Neuron (in vitro differentiated cells): ENCODE measurements around the gene TBRG4.

Source experiments
- H2AFZ ChIP-seq: one replicate; pipeline ENCODE4 v1.6.1; 2013; ENCODE audit warnings: low read depth, mild to moderate bottlenecking, inconsistent platforms, low read length, moderate library complexity
- H3K27me3 ChIP-seq: one replicate; pipeline ENCODE4 v1.6.1; 2013; ENCODE audit warnings: low read length; ENCODE audit not compliant: insufficient read depth
- H3K36me3 ChIP-seq: one replicate; pipeline ENCODE4 v1.6.1; 2013; ENCODE audit warnings: low read length; ENCODE audit not compliant: insufficient read depth
- H3K4me1 ChIP-seq: one replicate; pipeline ENCODE4 v1.6.1; 2013; ENCODE audit warnings: low read length; ENCODE audit not compliant: insufficient read depth
- H3K4me3 ChIP-seq: 2 replicates; pipeline ENCODE4 v1.5.1; 2013; ENCODE audit warnings: mild to moderate bottlenecking, low read length, moderate library complexity
- H3K9me3 ChIP-seq: one replicate; pipeline ENCODE4 v1.6.1; 2013; ENCODE audit warnings: low read length

TBRG4 gene

GRCh38 chr7:45078125-45078681 lies 33.3 kb downstream of the TBRG4 start:
- Histone ChIP-seq H3K9me3 (no peaks in the 10 kb centered on the region), H2AFZ (no peak overlapping the region), H3K27me3 (no peaks in the 10 kb centered on the region), H3K36me3 (peaks cover 47% of the 10 kb centered on the region), H3K4me3 (no peak overlapping the region), H3K4me1 (no peaks in the 10 kb centered on the region)

GRCh38 chr7:45077579-45077978 lies 33.9 kb downstream of the TBRG4 start:
- Histone ChIP-seq H3K4me3 (no peak overlapping the region), H3K27me3 (no peaks in the 10 kb centered on the region), H2AFZ (no peak overlapping the region), H3K36me3 (peaks cover 49% of the 10 kb centered on the region), H3K9me3 (no peaks in the 10 kb centered on the region), H3K4me1 (no peaks in the 10 kb centered on the region)

DNA sequence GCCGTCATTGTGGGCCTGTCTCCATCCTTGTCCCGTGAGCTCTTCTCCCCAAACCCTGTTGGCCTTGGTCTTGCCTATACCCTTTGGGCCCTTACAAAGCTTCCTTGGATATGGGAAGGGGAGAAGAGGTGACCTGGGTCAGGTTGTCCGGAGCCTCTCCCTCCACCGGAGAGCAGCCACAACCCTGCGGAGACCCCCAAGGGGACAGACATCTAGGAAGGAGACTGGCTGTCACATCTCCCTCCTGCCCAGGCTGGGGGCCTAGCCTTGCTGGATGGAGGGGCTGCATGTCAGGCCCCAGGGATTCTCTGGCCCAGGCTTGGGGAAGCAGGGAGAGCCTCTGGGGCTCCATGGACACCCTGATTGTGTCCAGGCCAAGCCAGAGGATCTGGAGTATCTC lies 34.6 kb downstream of the TBRG4 start:
- H3K36me3 ChIP-seq: peaks cover 52% of the 10 kb centered on the region
- H3K27me3 ChIP-seq: no peaks in the 10 kb centered on the region
- no peaks in the 10 kb centered on the region for H3K9me3 ChIP-seq
- H2AFZ ChIP-seq: no peak overlapping the region
- H3K4me3 ChIP-seq: no peak overlapping the region
- H3K4me1 ChIP-seq: no peaks in the 10 kb centered on the region

- H3K27me3 ChIP-seq: no peaks in the 10 kb centered on the region
- H3K9me3 ChIP-seq: no peaks in the 10 kb centered on the region
- no peak overlapping the region for H2AFZ ChIP-seq
- peaks cover 57% of the 10 kb centered on the region for H3K36me3 ChIP-seq
- no peaks in the 10 kb centered on the region for H3K4me1 ChIP-seq
- no peak overlapping the region for H3K4me3 ChIP-seq
These were observed 35.4 kb downstream of the TBRG4 start for GRCh38 chr7:45075871-45076796.

GRCh38 chr7:45075355-45075644 lies 36.2 kb downstream of the TBRG4 start:
- no peaks in the 10 kb centered on the region for H3K4me1 ChIP-seq
- no peaks in the 10 kb centered on the region for H3K27me3 ChIP-seq
- H2AFZ ChIP-seq: no peak overlapping the region
- H3K36me3 ChIP-seq: peaks cover 55% of the 10 kb centered on the region
- H3K9me3 ChIP-seq: no peaks in the 10 kb centered on the region
- H3K4me3 ChIP-seq: no peak overlapping the region

DNA sequence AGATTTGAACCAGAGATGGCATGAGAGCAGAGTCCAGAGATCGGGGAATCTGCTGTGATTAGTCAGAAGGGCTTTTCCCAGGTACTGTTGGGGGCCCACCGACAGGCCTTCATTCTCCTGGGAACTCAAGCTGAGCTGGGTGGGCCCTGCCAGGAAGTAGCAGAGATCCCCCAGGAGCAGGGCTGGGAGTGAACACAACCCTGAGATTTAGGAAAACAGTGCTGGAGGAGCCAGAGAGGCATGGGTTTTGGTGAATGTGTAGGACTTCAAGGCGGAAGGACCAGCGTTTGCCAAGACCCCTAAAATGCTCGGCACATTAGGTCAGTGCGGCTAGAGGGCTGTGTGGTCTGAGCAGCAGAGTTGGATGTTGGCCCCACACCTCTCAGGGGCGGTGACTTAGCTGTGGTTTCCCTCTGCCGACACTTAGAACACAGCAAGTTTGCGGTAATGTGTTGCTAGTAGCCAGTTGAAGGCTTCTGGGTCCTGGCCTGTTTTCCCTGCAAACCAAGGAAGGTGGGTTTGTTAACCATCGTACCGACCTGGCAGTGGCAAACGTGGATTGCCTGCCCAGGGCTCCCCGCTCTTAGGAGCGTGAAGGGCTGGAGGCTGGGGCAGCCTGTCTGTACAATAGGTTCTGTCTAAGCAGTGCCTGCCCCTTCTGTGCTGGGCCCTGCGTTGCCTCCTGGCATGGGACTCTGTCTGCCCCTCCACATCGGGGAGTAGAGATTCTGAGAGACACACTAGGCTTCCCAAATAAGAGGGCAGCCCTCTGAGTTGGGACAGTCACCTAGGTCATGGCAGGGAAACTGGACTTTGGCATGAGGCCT lies 36.8 kb downstream of the TBRG4 start:
- Histone ChIP-seq H3K4me1 (no peaks in the 10 kb centered on the region), H3K27me3 (no peaks in the 10 kb centered on the region), H2AFZ (no peak overlapping the region), H3K9me3 (no peaks in the 10 kb centered on the region), H3K4me3 (no peak overlapping the region), H3K36me3 (peaks cover 55% of the 10 kb centered on the region)

DNA sequence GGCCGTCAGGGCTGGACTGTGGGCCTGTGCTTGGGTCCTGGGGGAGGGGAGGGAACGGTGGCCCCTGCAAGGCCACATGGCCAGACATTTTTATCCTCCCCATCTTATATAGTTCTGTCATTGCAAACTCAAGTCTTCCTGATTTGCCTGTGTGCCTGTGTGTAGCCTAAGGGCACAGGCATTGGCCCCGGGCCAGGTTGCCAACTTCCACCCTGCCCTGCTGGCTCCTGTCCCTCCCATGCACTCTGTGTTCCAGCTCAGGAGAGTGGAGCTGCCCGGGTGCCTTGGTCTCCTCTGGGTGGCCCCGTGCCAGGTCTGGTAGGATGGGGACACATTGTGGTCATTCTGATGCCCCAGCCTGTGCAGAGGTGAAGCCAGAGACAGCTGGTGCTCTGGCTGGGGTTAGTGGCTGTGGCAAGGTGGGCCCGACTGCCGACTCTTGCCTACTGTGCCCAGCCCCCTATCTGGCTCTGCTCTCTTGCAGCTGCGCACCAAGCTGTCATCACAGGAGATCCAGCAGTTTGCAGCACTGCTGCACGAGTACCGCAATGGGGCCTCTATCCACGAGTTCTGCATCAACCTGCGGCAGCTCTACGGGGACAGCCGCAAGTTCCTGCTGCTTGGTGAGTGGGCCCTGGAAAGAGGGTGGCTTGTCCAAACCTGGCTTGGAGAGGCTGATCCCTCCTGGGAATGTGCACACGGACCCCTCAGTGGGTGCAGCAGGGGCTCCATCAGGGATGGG lies 37.5 kb downstream of the TBRG4 start:
- Histone ChIP-seq H3K9me3 (no peaks in the 10 kb centered on the region), H2AFZ (no peak overlapping the region), H3K4me1 (no peaks in the 10 kb centered on the region), H3K27me3 (no peaks in the 10 kb centered on the region), H3K36me3 (peaks cover 58% of the 10 kb centered on the region), H3K4me3 (no peak overlapping the region)

DNA sequence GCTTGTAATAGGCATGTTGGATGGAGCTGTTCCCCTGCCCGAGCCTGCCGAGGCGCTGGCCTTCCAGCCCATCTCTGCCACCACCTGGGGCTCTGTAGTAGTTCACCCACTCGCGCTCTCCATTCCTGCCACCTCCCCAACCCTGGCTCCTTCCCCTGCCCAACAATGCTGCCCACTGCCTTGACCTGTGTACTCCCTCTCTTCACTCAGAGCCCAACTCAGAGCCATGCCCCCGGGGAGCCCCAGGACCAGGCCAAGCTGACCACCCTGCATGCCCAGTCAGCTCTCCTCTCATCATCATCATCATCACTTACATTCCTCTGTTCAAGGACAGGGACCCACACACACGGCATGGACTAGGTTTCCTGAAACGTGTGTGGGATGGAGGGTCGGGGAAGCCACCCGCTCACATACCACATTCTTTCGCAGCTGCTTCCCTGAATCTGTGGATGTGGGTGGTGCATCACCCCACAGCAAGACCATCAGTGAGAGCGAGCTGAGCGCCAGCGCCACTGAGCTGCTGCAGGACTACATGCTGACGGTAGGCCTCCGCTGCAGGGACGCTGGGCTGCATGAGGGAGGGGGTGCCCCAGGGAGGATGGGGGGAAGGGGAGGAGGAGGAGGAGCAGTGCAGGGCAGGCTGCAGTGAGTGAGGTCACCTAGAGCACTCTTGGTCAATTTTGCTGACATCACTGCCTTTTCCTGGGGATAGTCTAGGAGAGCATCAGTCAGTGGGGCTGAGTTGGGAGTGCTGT lies 38.3 kb downstream of the TBRG4 start:
- H3K4me1 ChIP-seq: no peaks in the 10 kb centered on the region
- no peaks in the 10 kb centered on the region for H3K9me3 ChIP-seq
- H3K4me3 ChIP-seq: no peak overlapping the region
- H2AFZ ChIP-seq: no peak overlapping the region
- peaks cover 65% of the 10 kb centered on the region for H3K36me3 ChIP-seq
- no peaks in the 10 kb centered on the region for H3K27me3 ChIP-seq

DNA sequence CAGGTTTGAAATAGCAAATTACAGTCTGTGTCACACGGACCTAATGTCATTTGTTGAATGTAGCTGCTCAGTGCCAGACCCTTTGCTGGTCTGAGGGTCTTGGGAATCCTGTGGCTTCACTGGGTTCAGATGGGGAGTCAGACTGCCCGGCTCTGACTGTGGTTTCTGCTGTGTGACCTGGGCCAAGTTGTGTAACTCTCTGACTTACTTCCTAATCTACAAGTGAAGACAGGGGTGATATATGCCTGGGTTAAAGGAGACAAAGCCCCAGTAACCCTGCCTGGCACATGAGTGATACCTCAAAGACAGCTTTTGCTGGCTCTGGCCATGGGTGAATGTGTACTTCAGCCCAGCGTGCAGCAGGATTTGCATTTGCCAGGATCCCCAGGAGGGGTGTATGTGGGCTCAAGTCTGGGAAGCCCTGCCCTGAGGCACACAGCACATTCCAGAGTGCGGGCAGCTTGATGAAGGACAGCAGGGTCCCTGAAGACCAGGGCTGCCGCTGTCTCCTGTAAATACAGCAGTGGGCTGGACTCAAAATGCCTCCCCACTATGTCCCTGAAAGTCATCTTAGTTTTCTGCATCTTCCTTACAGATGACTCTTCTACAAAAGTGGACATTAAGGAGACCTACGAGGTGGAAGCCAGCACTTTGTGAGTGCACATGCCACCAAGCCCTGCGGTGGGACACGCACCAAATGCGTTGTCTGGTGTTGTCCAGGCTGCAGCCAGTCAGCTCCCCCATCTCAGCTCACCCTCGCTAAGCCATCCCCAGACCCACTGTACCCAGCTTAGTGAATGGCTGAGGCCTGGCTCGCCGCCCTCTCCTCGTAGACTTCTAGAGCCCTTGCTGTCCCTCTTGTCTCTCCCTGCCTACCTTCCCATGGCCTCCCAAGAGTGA lies 39.1 kb downstream of the TBRG4 start:
- Histone ChIP-seq H3K4me1 (no peaks in the 10 kb centered on the region), H3K36me3 (peaks cover 71% of the 10 kb centered on the region), H3K4me3 (no peak overlapping the region), H3K9me3 (no peaks in the 10 kb centered on the region), H3K27me3 (no peaks in the 10 kb centered on the region), H2AFZ (no peak overlapping the region)

DNA sequence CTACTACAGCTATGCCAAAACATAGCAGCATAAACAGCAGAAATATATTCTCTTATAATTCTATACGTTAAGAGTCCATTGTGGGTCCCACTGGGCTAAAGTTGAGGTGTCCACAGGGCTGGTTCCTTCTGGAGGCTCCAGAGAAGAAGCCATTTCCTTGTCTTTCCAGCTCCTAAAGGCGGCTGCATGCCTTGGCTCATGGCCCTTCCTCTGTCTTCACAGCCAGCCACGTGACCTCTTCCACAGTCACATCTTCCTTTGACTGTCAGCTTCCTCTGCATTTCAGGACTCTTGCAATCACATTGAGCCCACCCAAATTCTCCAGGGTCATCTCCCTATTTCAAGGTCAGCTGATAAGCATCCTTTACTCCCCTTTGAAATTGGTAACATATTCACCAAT lies 40.0 kb downstream of the TBRG4 start:
- Histone ChIP-seq H3K9me3 (no peaks in the 10 kb centered on the region), H3K27me3 (no peaks in the 10 kb centered on the region), H3K4me1 (no peaks in the 10 kb centered on the region), H3K4me3 (no peak overlapping the region), H2AFZ (no peak overlapping the region), H3K36me3 (peaks cover 68% of the 10 kb centered on the region)

DNA sequence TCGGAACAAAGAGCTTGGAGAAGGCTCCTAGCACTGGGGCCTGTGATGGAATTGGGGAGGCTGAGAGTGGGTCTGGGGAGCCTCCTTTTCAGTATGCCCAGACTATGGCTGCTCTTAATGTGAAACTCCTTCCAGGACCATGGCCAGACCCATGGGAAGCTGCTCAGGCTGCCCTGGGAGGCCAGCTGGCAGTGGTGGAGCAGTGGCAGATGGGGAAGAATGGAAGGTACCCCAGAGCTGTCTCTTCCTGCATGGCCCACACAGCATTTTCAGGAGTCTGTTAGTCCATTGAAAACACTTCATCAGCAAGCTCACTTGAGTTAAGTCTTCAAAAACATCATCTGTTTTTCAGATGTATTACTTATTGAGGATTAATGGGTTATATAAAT lies 41.2 kb downstream of the TBRG4 start:
- no peak overlapping the region for H3K4me3 ChIP-seq
- H3K27me3 ChIP-seq: no peaks in the 10 kb centered on the region
- no peaks in the 10 kb centered on the region for H3K9me3 ChIP-seq
- H3K4me1 ChIP-seq: no peaks in the 10 kb centered on the region
- peaks cover 61% of the 10 kb centered on the region for H3K36me3 ChIP-seq
- H2AFZ ChIP-seq: no peak overlapping the region
